Fibroblast of skin of abdomen (primary cell): ENCODE data around the gene CCDC187.
A peak's percentile ranks its signal among the peaks of the same experiment; 100 is the strongest.
"Not testable (repeated sequence)": the region's sequence is repeated elsewhere in the genome, so short reads cannot be mapped to it uniquely, and the experiment has no call there.

ENCODE experiments used
- DNase-seq: peaks from one replicate; pipeline ENCODE4 v3.0.0-alpha.2; 2013

CCDC187 gene

GRCh38 chr9:136283291-136284235, 20.3 kb downstream of the CCDC187 start:
- DNase-seq = peak; percentile 55

- DNase-seq = no peak
Observed at GRCh38 chr9:136282272-136282861, 21.5 kb downstream of the CCDC187 start.

GRCh38 chr9:136281421-136282271, 22.2 kb downstream of the CCDC187 start:
- DNase-seq = no peak

DNA sequence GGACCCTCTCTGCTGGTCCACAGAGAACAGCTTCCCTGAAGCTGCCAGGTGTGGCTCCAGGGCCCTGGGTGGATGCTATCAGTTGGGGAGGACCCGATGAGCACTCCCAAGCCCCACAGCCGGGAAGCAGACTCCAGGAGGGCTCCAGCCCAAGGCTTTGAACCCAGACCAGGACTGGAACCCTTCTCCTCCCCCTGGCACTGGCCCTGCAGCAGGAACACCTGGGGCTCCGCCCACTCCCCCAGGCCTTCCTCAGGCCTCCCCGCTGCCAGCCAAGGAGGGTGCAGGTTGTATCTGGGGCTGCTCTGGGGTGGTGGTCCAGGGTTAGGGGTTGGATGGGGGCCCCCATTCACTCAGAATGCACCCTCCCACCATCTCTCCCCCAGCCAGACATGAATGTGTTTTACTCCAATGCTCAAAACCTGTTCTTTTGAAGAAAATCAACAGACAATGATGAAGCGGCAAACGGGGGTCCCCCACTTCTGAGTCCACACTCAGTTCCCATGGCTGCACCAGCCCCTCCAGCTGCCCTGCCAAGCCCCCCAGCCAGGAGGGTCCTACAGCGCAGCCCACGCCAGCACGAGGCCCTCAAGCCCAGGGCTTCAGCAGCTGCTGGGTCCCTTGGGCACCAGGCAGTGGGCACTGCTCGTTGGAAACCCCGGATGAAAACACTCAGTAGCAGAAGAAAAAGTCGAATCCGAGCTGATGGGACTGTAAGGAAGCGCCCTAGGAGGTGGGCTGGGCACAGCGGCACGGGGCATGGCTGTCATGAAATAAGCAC, 23.2 kb downstream of the CCDC187 start:
- no peak for DNase-seq

- DNase-seq = no peak
Observed at GRCh38 chr9:136279471-136279870, 24.4 kb downstream of the CCDC187 start.

GRCh38 chr9:136278894-136279293, 25.0 kb downstream of the CCDC187 start:
- no peak for DNase-seq

DNA sequence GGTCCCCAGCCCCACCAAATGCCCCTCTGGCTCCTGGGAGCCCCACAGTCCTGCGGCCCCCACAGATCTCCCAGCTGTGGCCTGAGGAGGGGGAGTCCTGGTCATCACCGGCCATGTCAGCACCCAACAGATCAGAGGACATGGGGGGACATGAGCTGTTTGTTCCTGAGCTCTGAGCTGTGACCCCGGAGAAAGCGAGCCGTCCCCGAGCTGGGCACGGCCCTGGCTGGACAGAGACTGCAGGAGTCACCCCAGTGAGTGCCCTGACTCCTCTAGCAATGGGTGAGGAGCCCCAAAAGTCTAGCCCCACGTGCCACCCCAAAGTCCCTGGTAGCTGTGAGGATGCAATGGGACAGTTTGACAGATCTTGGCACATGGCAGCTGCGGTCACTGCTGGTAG, 25.7 kb downstream of the CCDC187 start:
- no peak for DNase-seq

DNA sequence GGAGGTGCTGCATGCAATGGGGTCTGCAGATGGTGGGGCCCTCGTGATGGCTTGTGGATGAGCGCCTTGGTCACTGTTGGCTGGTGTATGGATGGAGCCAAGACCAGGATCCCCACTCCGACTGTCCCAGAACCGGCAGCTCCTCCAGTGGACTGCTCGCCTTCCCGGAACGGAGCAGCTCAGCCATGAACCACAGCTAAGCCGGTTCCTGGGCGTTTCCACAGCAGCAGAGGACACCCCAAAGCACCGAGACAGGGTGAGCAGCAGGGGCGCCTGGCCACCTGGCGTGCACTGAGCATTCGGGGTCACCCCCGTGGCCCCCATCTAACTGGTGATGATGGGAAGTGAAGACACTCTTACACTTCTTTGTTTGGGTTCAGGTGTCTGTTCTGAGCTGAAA, 26.1 kb downstream of the CCDC187 start:
- no peak for DNase-seq

- no peak for DNase-seq
Observed at GRCh38 chr9:136276716-136277115, 27.2 kb downstream of the CCDC187 start.

GRCh38 chr9:136275655-136276429, 28.1 kb downstream of the CCDC187 start:
- no peak for DNase-seq

GRCh38 chr9:136274786-136275654, 28.9 kb downstream of the CCDC187 start:
- no peak for DNase-seq

- DNase-seq = no peak
Observed at GRCh38 chr9:136273921-136274785, 29.7 kb downstream of the CCDC187 start.

GRCh38 chr9:136273244-136273865, 30.5 kb downstream of the CCDC187 start:
- DNase-seq = no peak

- no peak for DNase-seq
Observed at GRCh38 chr9:136270173-136270705, 33.7 kb downstream of the CCDC187 start.

GRCh38 chr9:136268735-136269134, 35.2 kb downstream of the CCDC187 start:
- no peak for DNase-seq

- DNase-seq = no peak
Observed at GRCh38 chr9:136268318-136268717, 35.6 kb downstream of the CCDC187 start.

DNA sequence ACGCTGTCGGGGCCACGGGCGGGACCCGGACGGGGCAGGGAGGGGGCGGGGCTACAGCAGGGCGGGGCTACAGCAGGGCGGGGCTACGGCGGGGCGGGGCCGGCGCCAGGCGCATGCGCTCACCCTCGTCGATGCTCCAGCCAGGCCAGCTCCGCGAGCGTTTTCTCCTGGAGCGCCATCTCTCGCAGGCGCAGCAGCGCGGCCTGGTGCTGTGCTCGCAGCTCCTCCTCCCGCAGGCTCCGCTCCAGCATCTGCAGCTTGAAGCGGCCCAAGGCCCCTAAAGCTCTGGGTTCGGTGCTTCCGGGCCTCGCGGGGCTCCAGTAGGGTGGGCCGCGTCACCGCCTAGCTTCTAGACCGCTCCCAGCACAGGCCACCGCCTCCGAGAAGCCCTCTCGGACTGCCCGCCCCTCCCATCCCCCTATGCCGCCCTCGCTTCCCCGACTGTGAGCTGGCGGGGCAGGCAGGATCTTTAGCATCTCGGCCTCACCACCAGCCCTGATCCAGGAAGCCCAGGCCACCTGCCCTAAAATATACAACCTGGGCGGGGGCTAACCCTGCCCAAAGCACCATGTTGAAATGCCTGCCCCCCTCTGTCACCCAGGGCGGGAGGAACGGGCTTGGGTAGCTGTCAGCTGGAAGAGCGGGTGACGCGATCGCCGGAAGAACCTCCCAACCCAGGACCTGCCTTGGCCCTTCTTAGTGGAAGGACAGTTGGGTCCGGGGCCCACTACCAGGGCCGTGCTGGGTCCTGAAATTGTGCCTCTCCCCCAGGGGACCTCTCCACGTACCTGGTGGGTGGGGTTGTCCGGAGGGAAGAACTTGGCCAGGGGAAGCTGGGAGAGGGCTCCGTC, 36.4 kb downstream of the CCDC187 start:
- peak; percentile 80 for DNase-seq

- not testable (repeated sequence) for DNase-seq
Observed at GRCh38 chr9:136266641-136267040, 37.3 kb downstream of the CCDC187 start.
